ENCODE data around the gene HEG1.

HEG1 gene

GRCh38 chr3:125050488-125051090, 5.2 kb downstream of the HEG1 start:
- no peak for DNase-seq (ENCODE audit: low spot score)

- no peak for DNase-seq (ENCODE audit: low spot score)
These were observed 7.5 kb downstream of the HEG1 start for GRCh38 chr3:125048282-125048681.

GRCh38 chr3:125045965-125046364, 9.8 kb downstream of the HEG1 start:
- DNase-seq (ENCODE audit: low spot score): no peak

GRCh38 chr3:125045194-125045593, 10.6 kb downstream of the HEG1 start:
- DNase-seq (ENCODE audit: low spot score): no peak

- DNase-seq (ENCODE audit: low spot score): no peak
These were observed 12.1 kb downstream of the HEG1 start for GRCh38 chr3:125043599-125044151.

GRCh38 chr3:125042725-125043406, 12.9 kb downstream of the HEG1 start:
- DNase-seq (ENCODE audit: low spot score): no peak

GRCh38 chr3:125039131-125040100, 16.4 kb downstream of the HEG1 start:
- DNase-seq (ENCODE audit: low spot score): no peak

GRCh38 chr3:125037498-125038150, 18.2 kb downstream of the HEG1 start:
- DNase-seq (ENCODE audit: low spot score): no peak

GRCh38 chr3:125035217-125035616, 20.6 kb downstream of the HEG1 start:
- no peak for DNase-seq (ENCODE audit: low spot score)

GRCh38 chr3:125033616-125034015, 22.2 kb downstream of the HEG1 start:
- no peak for DNase-seq (ENCODE audit: low spot score)

- no peak for DNase-seq (ENCODE audit: low spot score)
These were observed 22.7 kb downstream of the HEG1 start for GRCh38 chr3:125033135-125033534.

GRCh38 chr3:125032683-125033082, 23.1 kb downstream of the HEG1 start:
- no peak for DNase-seq (ENCODE audit: low spot score)

GRCh38 chr3:125032100-125032643, 23.6 kb downstream of the HEG1 start:
- no peak for DNase-seq (ENCODE audit: low spot score)

GRCh38 chr3:125031544-125031943, 24.3 kb downstream of the HEG1 start:
- no peak for DNase-seq (ENCODE audit: low spot score)

GRCh38 chr3:125028657-125029056, 27.1 kb downstream of the HEG1 start:
- DNase-seq (ENCODE audit: low spot score): no peak

GRCh38 chr3:125025642-125026041, 30.2 kb downstream of the HEG1 start:
- DNase-seq (ENCODE audit: low spot score): no peak

- DNase-seq (ENCODE audit: low spot score): no peak
These were observed 31.0 kb downstream of the HEG1 start for GRCh38 chr3:125024817-125025216.

- no peak for DNase-seq (ENCODE audit: low spot score)
These were observed 31.8 kb downstream of the HEG1 start for GRCh38 chr3:125023833-125024555.

- DNase-seq (ENCODE audit: low spot score): no peak
These were observed 33.6 kb downstream of the HEG1 start for GRCh38 chr3:125022206-125022605.

GRCh38 chr3:125019271-125019670, 36.5 kb downstream of the HEG1 start:
- no peak for DNase-seq (ENCODE audit: low spot score)

- no peak for DNase-seq (ENCODE audit: low spot score)
These were observed 38.4 kb downstream of the HEG1 start for GRCh38 chr3:125017406-125017805.
